PFSK-1 (cell line): ENCODE measurements around the gene ST8SIA6.

Experiments used
- FOXP2 ChIP-seq: optimal IDR thresholded peaks from 2 replicates; pipeline ENCODE3; 2011; ENCODE audit warnings: borderline replicate concordance, control low read depth, inconsistent platforms; ENCODE audit not compliant: insufficient read depth; ENCODE audit errors: extremely low read length, extremely low read depth
- POLR2AphosphoS5 ChIP-seq: IDR thresholded peaks from 2 replicates; pipeline ENCODE4 v1.6.1; 2012; ENCODE audit warnings: low read depth, mild to moderate bottlenecking, control low read depth, low read length, moderate library complexity
- SIN3A ChIP-seq: IDR thresholded peaks from 2 replicates; pipeline ENCODE4 v1.6.1; 2012; ENCODE audit warnings: mild to moderate bottlenecking, low read length, moderate library complexity, borderline replicate concordance; ENCODE audit not compliant: insufficient read depth
- TAF1 ChIP-seq: IDR thresholded peaks from 2 replicates; pipeline ENCODE4 v1.6.1; 2012; ENCODE audit warnings: low read length, control low read depth, borderline replicate concordance; ENCODE audit not compliant: insufficient read depth
- TF ChIP-seq, protein P1 (sequence below), 2 experiments: IDR thresholded peaks; 2 replicates each; pipeline versions ENCODE4 v1.6.1 to v1.8.0; 2011 to 2012; ENCODE audit warnings: low read depth in 2 of 2, low read length in 2 of 2, control low read depth in 1 of 2, inconsistent platforms in 1 of 2, mild to moderate bottlenecking in 1 of 2, moderate library complexity in 1 of 2; ENCODE audit not compliant: insufficient read depth in 1 of 2

- TF ChIP-seq POLR2AphosphoS5 (no peak), TAF1 (no peak), SIN3A (no peak), FOXP2 (no peak)
- TF ChIP-seq, protein P1, sequence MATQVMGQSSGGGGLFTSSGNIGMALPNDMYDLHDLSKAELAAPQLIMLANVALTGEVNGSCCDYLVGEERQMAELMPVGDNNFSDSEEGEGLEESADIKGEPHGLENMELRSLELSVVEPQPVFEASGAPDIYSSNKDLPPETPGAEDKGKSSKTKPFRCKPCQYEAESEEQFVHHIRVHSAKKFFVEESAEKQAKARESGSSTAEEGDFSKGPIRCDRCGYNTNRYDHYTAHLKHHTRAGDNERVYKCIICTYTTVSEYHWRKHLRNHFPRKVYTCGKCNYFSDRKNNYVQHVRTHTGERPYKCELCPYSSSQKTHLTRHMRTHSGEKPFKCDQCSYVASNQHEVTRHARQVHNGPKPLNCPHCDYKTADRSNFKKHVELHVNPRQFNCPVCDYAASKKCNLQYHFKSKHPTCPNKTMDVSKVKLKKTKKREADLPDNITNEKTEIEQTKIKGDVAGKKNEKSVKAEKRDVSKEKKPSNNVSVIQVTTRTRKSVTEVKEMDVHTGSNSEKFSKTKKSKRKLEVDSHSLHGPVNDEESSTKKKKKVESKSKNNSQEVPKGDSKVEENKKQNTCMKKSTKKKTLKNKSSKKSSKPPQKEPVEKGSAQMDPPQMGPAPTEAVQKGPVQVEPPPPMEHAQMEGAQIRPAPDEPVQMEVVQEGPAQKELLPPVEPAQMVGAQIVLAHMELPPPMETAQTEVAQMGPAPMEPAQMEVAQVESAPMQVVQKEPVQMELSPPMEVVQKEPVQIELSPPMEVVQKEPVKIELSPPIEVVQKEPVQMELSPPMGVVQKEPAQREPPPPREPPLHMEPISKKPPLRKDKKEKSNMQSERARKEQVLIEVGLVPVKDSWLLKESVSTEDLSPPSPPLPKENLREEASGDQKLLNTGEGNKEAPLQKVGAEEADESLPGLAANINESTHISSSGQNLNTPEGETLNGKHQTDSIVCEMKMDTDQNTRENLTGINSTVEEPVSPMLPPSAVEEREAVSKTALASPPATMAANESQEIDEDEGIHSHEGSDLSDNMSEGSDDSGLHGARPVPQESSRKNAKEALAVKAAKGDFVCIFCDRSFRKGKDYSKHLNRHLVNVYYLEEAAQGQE (IDR thresholded peaks at IDR 0.05; ENCODE audit: insufficient read depth in 1 of 2, low read depth in 2 of 2, low read length in 2 of 2): no peak
Measured at GRCh38 chr10:17431871-17432311, 22.5 kb downstream of the ST8SIA6 start.
